Upper lobe of left lung (tissue), 6 donors: ENCODE results near the gene CYGB. TPM values are rescaled to one million over a fixed set of nuclear protein-coding genes. Genes with fewer than 3 reads are reported as not detected.

Experiments
- ATAC-seq, 2 donors: fragments of 200-7000 bp; cut with Tn5 transposase; one replicate each; pipeline ENCODE4 v1.9.1; 2022; ENCODE audit warnings: mild to moderate bottlenecking in 2 of 2, moderate library complexity in 2 of 2; ENCODE audit not compliant: low FRiP score in 2 of 2
- DNase-seq, 2 donors: peaks; one replicate each; pipeline ENCODE4 v3.0.0-alpha.2; 2019 to 2020
- H3K27ac ChIP-seq, 4 donors: fragments of 200-600 bp; sonication (generic); one replicate each; pipeline ENCODE4 v1.5.1; 2016 to 2019
- H3K27me3 ChIP-seq, 4 donors: fragments of 200-600 bp; sonication (generic); one replicate each; pipeline ENCODE4 v1.5.1; 2017 to 2019
- H3K36me3 ChIP-seq, 4 donors: fragments of 200-600 bp; sonication (generic); one replicate each; pipeline ENCODE4 v1.5.1; 2016 to 2019
- H3K4me1 ChIP-seq, 4 donors: fragments of 200-600 bp; sonication (generic); one replicate each; pipeline ENCODE4 v1.5.1; 2018 to 2019
- H3K4me3 ChIP-seq, 4 donors: fragments of 200-600 bp; sonication (generic); one replicate each; pipeline ENCODE4 v1.5.1; 2017 to 2019; ENCODE audit warnings: mild to moderate bottlenecking in 2 of 4, moderate library complexity in 1 of 4
- H3K9me3 ChIP-seq, 4 donors: fragments of 200-600 bp; sonication (generic); one replicate each; pipeline ENCODE4 v1.5.1; 2018 to 2019
- CTCF ChIP-seq, 6 experiments: fragments of 450-650 bp in 4 of 6; fragments of 200-600 bp in 2 of 6; sonication (generic) in 2 of 6; IDR thresholded peaks; one replicate each; pipeline ENCODE4 v1.5.1; 2016 to 2019; ENCODE audit warnings: antibody characterized with exemption in 6 of 6
- EP300 ChIP-seq, 4 donors: sonication (generic); formaldehyde crosslinking; IDR thresholded peaks; one replicate each; pipeline ENCODE4 v1.5.1; 2017; ENCODE audit warnings: antibody characterized with exemption in 4 of 4, control low read depth in 2 of 4
- POLR2A ChIP-seq, 4 donors: fragments of 450-650 bp; IDR thresholded peaks; one replicate each; pipeline ENCODE4 v1.5.1; 2016 to 2017; ENCODE audit warnings: antibody characterized with exemption in 4 of 4, mild to moderate bottlenecking in 2 of 4
- POLR2AphosphoS5 ChIP-seq, 2 donors: sonication (generic); formaldehyde crosslinking; IDR thresholded peaks; one replicate each; pipeline ENCODE4 v1.5.1; 2017; ENCODE audit warnings: antibody characterized with exemption in 2 of 2
- WGBS, 2 donors: methylation state at CpG; one replicate each; pipeline ENCODE4 v1.1.5; 2017 to 2018; 5-methylcytosine and 5-hydroxymethylcytosine counted together
- total RNA-seq, 6 donors: library from RNA; depleted of rRNA in 4 of 6; stranded (reverse); fragments of >200 nt in 4 of 6; gene quantifications; one replicate each; pipeline versions ENCODE4 v1.1.0 to v1.2.1, GENCODE V29; 2016 to 2021
- donor health status: DM: no; HTN: no; CAD: no; lungs with moderate emphysema.
- donor health status: DM: no; HTN: yes; CAD: no; lungs with severe emphysema.

Gene CYGB
- total RNA-seq, 6 donors from 2014 or later = 6.4 to 33.9 (median 16.6) TPM

GRCh38 chr17:76557368-76558197 lies 20.1 kb upstream of the CYGB start:
- Histone ChIP-seq H3K4me1 (peaks cover 47 to 55% (median 49%) of the 10 kb centered on the region in 4 donors), H3K36me3 (peaks cover 0 to 4% (median 0%) of the 10 kb centered on the region in 4 donors), H3K27me3 (no peaks in the 10 kb centered on the region), H3K27ac (peak overlapping the region; percentile 93 to 97 (median 94)), H3K4me3 (peak overlapping the region; percentile 29 to 80 (median 65)), H3K9me3 (no peaks in the 10 kb centered on the region)
- TF ChIP-seq CTCF (IDR thresholded peaks at IDR 0.05) (peak; percentile 42 to 89 (median 67)), POLR2AphosphoS5 (IDR thresholded peaks at IDR 0.05) (peak; percentile 92 to 94), EP300 (IDR thresholded peaks at IDR 0.05) (peak in 1 of 4 donors; percentile 50), POLR2A (IDR thresholded peaks at IDR 0.05) (peak in 3 of 4 donors; percentile 64 to 85 (median 82))
- peak; percentile 94 to 97 for ATAC-seq
- DNase-seq = peak; percentile 94 to 96
- WGBS, 2 donors = 0 to 1% methylated on average over 11 to 55 of the region's 55 CpGs

GRCh38 chr17:76556765-76557367 lies 19.4 kb upstream of the CYGB start:
- H3K9me3 ChIP-seq = no peaks in the 10 kb centered on the region
- DNase-seq (peak; percentile 55 to 90), ATAC-seq (peak; percentile 46 to 66)
- H3K27me3 ChIP-seq = no peaks in the 10 kb centered on the region
- peaks cover 0 to 3% (median 0%) of the 10 kb centered on the region in 4 donors for H3K36me3 ChIP-seq
- 25 to 34% methylated on average over 30 of the region's 30 CpGs for WGBS, 2 donors
- peak in 1 of 4 donors; percentile 12 for TF ChIP-seq POLR2A (IDR thresholded peaks at IDR 0.05)
- TF ChIP-seq POLR2AphosphoS5 (IDR thresholded peaks at IDR 0.05) = no peak
- peak in 2 of 4 donors; percentile 31 to 41 for TF ChIP-seq EP300 (IDR thresholded peaks at IDR 0.05)
- H3K4me3 ChIP-seq = peak overlapping the region; percentile 29 to 80 (median 65)
- peaks cover 42 to 49% (median 45%) of the 10 kb centered on the region in 4 donors for H3K4me1 ChIP-seq
- peak overlapping the region; percentile 93 to 97 (median 94) for H3K27ac ChIP-seq

- DNase-seq (no peak), ATAC-seq (no peak)
- Histone ChIP-seq H3K27me3 (no peaks in the 10 kb centered on the region), H3K4me3 (no peak overlapping the region), H3K9me3 (no peaks in the 10 kb centered on the region), H3K27ac (no peak overlapping the region), H3K4me1 (peaks cover 23 to 41% (median 39%) of the 10 kb centered on the region in 4 donors), H3K36me3 (no peaks in the 10 kb centered on the region)
- 72 to 74% methylated on average over 6 of the region's 6 CpGs for WGBS, 2 donors
- TF ChIP-seq EP300 (IDR thresholded peaks at IDR 0.05) (no peak), CTCF (IDR thresholded peaks at IDR 0.05) (no peak), POLR2AphosphoS5 (IDR thresholded peaks at IDR 0.05) (no peak), POLR2A (IDR thresholded peaks at IDR 0.05) (no peak)
These were observed 16.6 kb upstream of the CYGB start for GRCh38 chr17:76554131-76554530.

- ATAC-seq (no peak), DNase-seq (no peak)
- WGBS, 2 donors = 73% methylated on average over 7 to 8 of the region's 8 CpGs
- no peak overlapping the region for H3K27ac ChIP-seq
- no peak for TF ChIP-seq POLR2A (IDR thresholded peaks at IDR 0.05)
- no peak for TF ChIP-seq POLR2AphosphoS5 (IDR thresholded peaks at IDR 0.05)
- no peak for TF ChIP-seq CTCF (IDR thresholded peaks at IDR 0.05)
- no peak for TF ChIP-seq EP300 (IDR thresholded peaks at IDR 0.05)
- H3K9me3 ChIP-seq = no peaks in the 10 kb centered on the region
- H3K4me3 ChIP-seq = no peak overlapping the region
- no peaks in the 10 kb centered on the region for H3K27me3 ChIP-seq
- peaks cover 15 to 37% (median 31%) of the 10 kb centered on the region in 4 donors for H3K4me1 ChIP-seq
- no peaks in the 10 kb centered on the region for H3K36me3 ChIP-seq
These were observed 15.8 kb upstream of the CYGB start for GRCh38 chr17:76553178-76553908.
